Mesenchymal stem cell (in vitro differentiated cells and primary cell): ENCODE results near the gene FRAT1.

Experiments used
- DNase-seq: peaks from one replicate; pipeline ENCODE4 v3.0.0-alpha.2; 2013
- H2AFZ ChIP-seq: one replicate; pipeline ENCODE4 v1.6.1; 2013; ENCODE audit warnings: low read depth, mild to moderate bottlenecking, control low read depth, inconsistent platforms, low read length, moderate library complexity
- H2AK5ac ChIP-seq: 2 replicates; pipeline ENCODE4 v1.6.1; 2013; ENCODE audit warnings: low read length, moderate library complexity, mild to moderate bottlenecking, inconsistent platforms; ENCODE audit not compliant: severe bottlenecking
- H2BK120ac ChIP-seq: one replicate; pipeline ENCODE4 v1.6.1; 2013; ENCODE audit warnings: low read depth, mild to moderate bottlenecking, inconsistent platforms, low read length, moderate library complexity
- H2BK12ac ChIP-seq, 2 experiments: one replicate each; pipeline ENCODE4 v1.6.1; 2013; ENCODE audit warnings: inconsistent platforms in 2 of 2, low read length in 2 of 2, mild to moderate bottlenecking in 2 of 2, moderate library complexity in 2 of 2, control low read depth in 1 of 2
- H2BK15ac ChIP-seq: one replicate; pipeline ENCODE4 v1.6.1; 2013; ENCODE audit warnings: mild to moderate bottlenecking, low read depth, inconsistent platforms; ENCODE audit not compliant: poor library complexity, severe bottlenecking
- H2BK5ac ChIP-seq: 2 replicates; pipeline ENCODE4 v1.6.1; 2013; ENCODE audit warnings: low read depth, mild to moderate bottlenecking, low read length, control low read depth, inconsistent platforms; ENCODE audit not compliant: poor library complexity, severe bottlenecking
- H3K14ac ChIP-seq, 2 experiments: one replicate each; pipeline ENCODE4 v1.6.1; 2013; ENCODE audit warnings: inconsistent platforms in 2 of 2, low read length in 2 of 2, control low read depth in 1 of 2, mild to moderate bottlenecking in 1 of 2, moderate library complexity in 1 of 2
- H3K18ac ChIP-seq, 2 experiments: one replicate each; pipeline ENCODE4 v1.6.1; 2013; ENCODE audit warnings: inconsistent platforms in 2 of 2, low read length in 2 of 2, control low read depth in 1 of 2, low read depth in 1 of 2, mild to moderate bottlenecking in 1 of 2
- H3K23ac ChIP-seq, 2 experiments: one replicate each; pipeline ENCODE4 v1.6.1; 2013; ENCODE audit warnings: inconsistent platforms in 2 of 2, low read length in 2 of 2, mild to moderate bottlenecking in 2 of 2, moderate library complexity in 2 of 2, control low read depth in 1 of 2
- H3K27ac ChIP-seq: 2 replicates; pipeline ENCODE4 v1.5.1; 2013; ENCODE audit warnings: mild to moderate bottlenecking, moderate library complexity, low read length, control low read depth, inconsistent platforms; ENCODE audit not compliant: poor library complexity, severe bottlenecking
- H3K27me3 ChIP-seq, 2 experiments: 2 replicates each; pipeline versions ENCODE4 v1.6.1 to v1.7.0; 2013; ENCODE audit warnings: low read length in 2 of 2, mild to moderate bottlenecking in 2 of 2, moderate library complexity in 2 of 2, control low read depth in 1 of 2, inconsistent platforms in 1 of 2; ENCODE audit not compliant: control insufficient read depth in 1 of 2, insufficient read depth in 1 of 2
- H3K36me3 ChIP-seq, 2 experiments: 2 replicates each; pipeline versions ENCODE4 v1.6.1 to v1.7.0; 2013; ENCODE audit warnings: low read length in 2 of 2, control low read depth in 1 of 2, inconsistent platforms in 1 of 2, low read depth in 1 of 2, mild to moderate bottlenecking in 1 of 2; ENCODE audit not compliant: insufficient read depth in 2 of 2, control insufficient read depth in 1 of 2
- H3K4ac ChIP-seq, 2 experiments: one replicate each; pipeline ENCODE4 v1.6.1; 2013; ENCODE audit warnings: inconsistent platforms in 2 of 2, low read length in 2 of 2, mild to moderate bottlenecking in 2 of 2, moderate library complexity in 2 of 2, control low read depth in 1 of 2, low read depth in 1 of 2
- H3K4me1 ChIP-seq: 2 replicates; pipeline ENCODE4 v1.6.1; 2013; ENCODE audit warnings: low read depth, low read length, control low read depth; ENCODE audit not compliant: control insufficient read depth, insufficient read depth
- H3K4me2 ChIP-seq: 2 replicates; pipeline ENCODE4 v1.6.1; 2013; ENCODE audit warnings: low read length, mild to moderate bottlenecking, inconsistent platforms; ENCODE audit not compliant: poor library complexity, severe bottlenecking
- H3K4me3 ChIP-seq, 2 experiments: 2 replicates each; pipeline versions ENCODE4 v1.5.1 to v1.7.0; 2013; ENCODE audit warnings: low read length in 2 of 2, mild to moderate bottlenecking in 2 of 2, control low read depth in 1 of 2, low read depth in 1 of 2; ENCODE audit not compliant: insufficient read depth in 1 of 2
- H3K79me1 ChIP-seq: replicated peaks from 2 replicates; pipeline ENCODE4 v1.6.1; 2013; ENCODE audit warnings: mild to moderate bottlenecking, control low read depth, low read length, inconsistent platforms; ENCODE audit not compliant: poor library complexity, severe bottlenecking
- H3K9ac ChIP-seq: 2 replicates; pipeline ENCODE4 v1.7.0; 2013; ENCODE audit warnings: mild to moderate bottlenecking, low read length, moderate library complexity
- H3K9me3 ChIP-seq: 2 replicates; pipeline ENCODE4 v1.7.0; 2013; ENCODE audit warnings: mild to moderate bottlenecking, low read length; ENCODE audit not compliant: control insufficient read depth
- H4K8ac ChIP-seq: one replicate; pipeline ENCODE4 v1.6.1; 2013; ENCODE audit warnings: inconsistent platforms, mild to moderate bottlenecking, low read length, moderate library complexity
- H4K91ac ChIP-seq: one replicate; pipeline ENCODE4 v1.6.1; 2013; ENCODE audit warnings: mild to moderate bottlenecking, low read length, inconsistent platforms
- WGBS: methylation state at CpG from one replicate; pipeline ENCODE4 v1.1.7; 2013; ENCODE audit warnings: mixed read lengths; 5-methylcytosine and 5-hydroxymethylcytosine counted together

The FRAT1 gene

DNA sequence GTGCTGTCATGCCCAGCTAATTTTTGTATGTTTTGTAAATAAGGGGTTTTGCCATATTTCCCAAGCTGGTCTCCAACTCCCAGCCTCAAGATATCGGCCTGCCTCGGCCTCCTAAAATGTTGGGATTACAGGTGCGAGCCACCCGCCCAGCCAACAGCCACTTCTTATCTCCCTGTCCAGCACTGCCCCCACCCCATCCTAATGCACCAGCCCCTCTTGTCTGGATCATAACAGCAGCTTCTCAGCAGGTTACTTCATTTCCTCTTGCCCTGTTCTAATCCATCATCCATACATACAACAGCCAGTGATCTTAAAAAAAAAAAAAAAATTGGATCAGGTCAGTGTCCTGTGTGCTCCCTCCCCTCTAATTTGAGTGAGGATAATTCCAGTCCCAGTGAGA, 28.2 kb downstream of the FRAT1 start:
- H3K27me3 ChIP-seq = peaks cover 0 to 1% of the 10 kb centered on the region in 2 experiments
- no peak overlapping the region for H3K4me2 ChIP-seq
- no peak overlapping the region for H3K9ac ChIP-seq
- no peak overlapping the region for H3K27ac ChIP-seq
- H3K79me1 ChIP-seq = no peaks in the 10 kb centered on the region
- H2BK15ac ChIP-seq = no peak overlapping the region
- H3K36me3 ChIP-seq = peaks cover 11 to 19% of the 10 kb centered on the region in 2 experiments
- no peak overlapping the region for H4K91ac ChIP-seq
- no peak overlapping the region for H2BK12ac ChIP-seq
- H3K4me1 ChIP-seq = no peaks in the 10 kb centered on the region
- no peak for DNase-seq
- no peak overlapping the region for H3K4me3 ChIP-seq
- no peak overlapping the region for H3K18ac ChIP-seq
- no peak overlapping the region for H2BK120ac ChIP-seq
- no peak overlapping the region for H3K23ac ChIP-seq
- no peaks in the 10 kb centered on the region for H3K9me3 ChIP-seq
- no peak overlapping the region for H3K4ac ChIP-seq
- H2BK5ac ChIP-seq = no peak overlapping the region
- no peak overlapping the region for H2AFZ ChIP-seq
- H2AK5ac ChIP-seq = no peak overlapping the region
- H3K14ac ChIP-seq = no peak overlapping the region
- 98% methylated on average over 4 of the region's 4 CpGs for WGBS
- no peak overlapping the region for H4K8ac ChIP-seq

DNA sequence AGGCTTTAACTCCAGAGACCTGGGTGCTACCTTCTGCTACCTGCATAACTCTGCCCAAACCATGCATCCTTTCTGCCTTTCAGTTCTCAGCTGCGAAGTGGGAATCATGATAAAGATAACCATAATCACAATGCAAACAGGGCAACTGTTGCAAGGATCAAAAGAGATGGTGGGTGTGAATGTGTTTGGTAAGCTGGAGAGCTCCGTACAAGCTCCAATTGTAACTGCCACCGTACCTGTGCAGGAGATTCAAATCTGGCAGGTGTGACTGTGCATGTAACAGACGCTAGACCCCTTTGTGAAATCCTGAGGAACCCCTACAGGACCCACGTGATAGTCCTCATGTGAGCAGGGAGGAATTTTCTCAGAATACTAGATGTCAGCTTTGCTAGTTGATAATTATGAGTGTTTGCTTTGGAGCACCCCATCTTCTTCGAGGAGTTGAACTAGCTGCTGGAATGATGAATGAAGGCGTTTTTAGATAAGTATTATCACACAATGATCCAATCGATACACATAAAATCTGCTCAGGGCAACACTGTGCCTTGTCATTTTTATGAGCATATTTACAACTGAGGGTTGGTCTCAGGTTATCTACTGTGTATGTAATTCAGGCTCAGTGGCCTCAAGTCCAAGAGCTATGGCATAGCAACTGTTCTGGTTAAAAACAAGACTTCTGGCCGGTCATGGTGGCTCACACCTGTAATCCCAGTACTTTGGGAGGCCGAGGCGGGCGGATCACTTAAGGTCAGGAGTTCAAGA, 30.9 kb downstream of the FRAT1 start:
- no peak overlapping the region for H2AFZ ChIP-seq
- WGBS = 98% methylated on average over 8 of the region's 12 CpGs

GRCh38 chr10:97353945-97354344, 34.9 kb downstream of the FRAT1 start:
- Histone ChIP-seq H3K4me1 (no peaks in the 10 kb centered on the region), H3K27me3 (no peaks in the 10 kb centered on the region), H2BK15ac (no peak overlapping the region), H3K4me3 (no peak overlapping the region), H2AFZ (no peak overlapping the region), H3K14ac (no peak overlapping the region), H4K91ac (no peak overlapping the region), H3K23ac (no peak overlapping the region), H2BK12ac (no peak overlapping the region), H3K18ac (no peak overlapping the region), H3K27ac (no peak overlapping the region), H3K9ac (no peak overlapping the region), H3K4ac (no peak overlapping the region), H2BK5ac (no peak overlapping the region), H3K36me3 (peaks cover 39 to 58% of the 10 kb centered on the region in 2 experiments), H3K79me1 (peaks cover 1% of the 10 kb centered on the region), H3K4me2 (no peak overlapping the region), H2BK120ac (no peak overlapping the region), H2AK5ac (no peak overlapping the region), H3K9me3 (no peaks in the 10 kb centered on the region), H4K8ac (no peak overlapping the region)
- DNase-seq = no peak
- WGBS = 97% methylated on average over 4 of the region's 4 CpGs

More for the DNA sequence above, 30.9 kb downstream of the FRAT1 start:
- H4K8ac ChIP-seq = no peak overlapping the region
- no peaks in the 10 kb centered on the region for H3K9me3 ChIP-seq
- H3K4me3 ChIP-seq = no peak overlapping the region
- no peak overlapping the region for H3K4me2 ChIP-seq
- H3K9ac ChIP-seq = no peak overlapping the region
- H3K36me3 ChIP-seq = peaks cover 12 to 24% of the 10 kb centered on the region in 2 experiments
- no peak overlapping the region for H3K18ac ChIP-seq
- no peaks in the 10 kb centered on the region for H3K4me1 ChIP-seq
- H3K27me3 ChIP-seq = no peaks in the 10 kb centered on the region
- no peak overlapping the region for H2BK120ac ChIP-seq
- no peak overlapping the region for H2AK5ac ChIP-seq
- no peak overlapping the region for H3K14ac ChIP-seq
- H3K27ac ChIP-seq = no peak overlapping the region
- no peak overlapping the region for H2BK12ac ChIP-seq
- no peak overlapping the region for H4K91ac ChIP-seq
- H2BK5ac ChIP-seq = no peak overlapping the region
- H3K4ac ChIP-seq = no peak overlapping the region
- H3K79me1 ChIP-seq = peaks cover 1% of the 10 kb centered on the region
- no peak for DNase-seq
- H2BK15ac ChIP-seq = no peak overlapping the region
- H3K23ac ChIP-seq = no peak overlapping the region

- Histone ChIP-seq H2BK12ac (no peak overlapping the region), H3K27ac (no peak overlapping the region), H3K4me1 (no peaks in the 10 kb centered on the region), H4K91ac (no peak overlapping the region), H3K18ac (no peak overlapping the region), H3K4me2 (no peak overlapping the region), H3K4ac (no peak overlapping the region), H3K36me3 (peaks cover 48 to 66% of the 10 kb centered on the region in 2 experiments), H2AFZ (no peak overlapping the region), H2AK5ac (no peak overlapping the region), H3K14ac (no peak overlapping the region), H3K9ac (no peak overlapping the region), H3K23ac (no peak overlapping the region), H4K8ac (no peak overlapping the region), H3K27me3 (no peaks in the 10 kb centered on the region), H2BK5ac (no peak overlapping the region), H3K9me3 (no peaks in the 10 kb centered on the region), H3K4me3 (no peak overlapping the region), H3K79me1 (peaks cover 1% of the 10 kb centered on the region), H2BK15ac (no peak overlapping the region), H2BK120ac (no peak overlapping the region)
- no peak for DNase-seq
- 87% methylated on average over 5 of the region's 5 CpGs for WGBS
Measured at GRCh38 chr10:97355571-97355975, 36.5 kb downstream of the FRAT1 start.
